GM04504 (cell line): ENCODE measurements around the gene PPARD.
A peak's percentile ranks its signal among the peaks of the same experiment; 100 is the strongest.
"Not testable (repeated sequence)": the region's sequence is repeated elsewhere in the genome, so short reads cannot be mapped to it uniquely, and the experiment has no call there.

Source experiments
- DNase-seq: peaks from one replicate; pipeline ENCODE4 v3.0.0-alpha.2; 2012; ENCODE audit warnings: low read depth

PPARD gene

DNA sequence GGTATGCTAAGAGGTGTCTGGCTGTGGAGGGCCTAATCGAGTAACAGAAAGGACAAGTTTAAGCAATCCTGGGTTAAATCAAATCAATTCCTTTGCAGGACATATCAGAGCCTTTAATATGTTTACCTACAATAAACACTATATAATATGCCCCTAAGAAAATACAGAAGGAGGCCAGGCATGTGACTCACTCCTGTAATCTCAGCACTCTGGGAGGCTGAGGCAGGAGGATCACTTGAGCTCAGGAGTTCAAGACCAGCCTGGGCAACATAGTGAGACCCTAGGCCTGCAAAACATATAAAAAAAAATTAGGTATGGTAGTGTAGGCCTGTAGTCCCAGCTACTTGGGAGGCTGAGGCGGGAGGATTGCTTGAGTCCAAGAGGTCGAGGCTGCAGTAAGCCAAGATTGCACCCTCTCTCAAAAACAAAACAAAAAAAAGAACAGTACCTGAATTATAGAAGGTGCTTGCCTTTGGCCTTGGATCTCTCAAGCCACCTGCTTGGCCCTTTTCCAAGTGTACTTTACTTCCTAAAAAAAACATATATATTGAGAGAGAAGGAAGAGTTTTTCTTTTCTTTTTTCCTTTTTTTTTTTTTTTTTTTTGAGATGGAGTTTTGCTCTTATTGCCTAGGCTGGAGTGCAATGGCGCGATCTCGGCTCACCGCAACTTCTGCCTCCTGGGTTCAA lies 96.2 kb downstream of the PPARD start:
- DNase-seq, result not testable (repeated sequence)

DNA sequence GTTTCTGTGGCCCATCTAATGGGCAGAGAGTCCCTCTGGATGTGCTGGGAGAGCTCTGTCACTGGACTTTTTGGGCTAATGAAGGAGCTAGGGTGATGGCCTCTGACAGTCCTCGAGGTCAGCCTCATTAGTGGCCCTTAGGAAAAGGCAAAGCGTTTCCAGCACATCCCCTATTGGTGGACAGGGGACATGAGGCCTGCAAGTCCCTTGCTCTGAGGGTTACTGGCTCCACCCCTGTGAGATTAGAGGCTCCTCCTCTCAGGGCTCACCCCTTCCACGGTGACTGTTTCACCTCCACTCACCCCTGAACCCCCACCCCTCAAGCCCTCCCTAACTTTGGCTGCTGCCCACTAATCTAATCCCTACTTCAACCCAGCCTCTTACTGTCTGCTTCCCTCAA lies 97.0 kb downstream of the PPARD start:
- DNase-seq, result no peak

DNA sequence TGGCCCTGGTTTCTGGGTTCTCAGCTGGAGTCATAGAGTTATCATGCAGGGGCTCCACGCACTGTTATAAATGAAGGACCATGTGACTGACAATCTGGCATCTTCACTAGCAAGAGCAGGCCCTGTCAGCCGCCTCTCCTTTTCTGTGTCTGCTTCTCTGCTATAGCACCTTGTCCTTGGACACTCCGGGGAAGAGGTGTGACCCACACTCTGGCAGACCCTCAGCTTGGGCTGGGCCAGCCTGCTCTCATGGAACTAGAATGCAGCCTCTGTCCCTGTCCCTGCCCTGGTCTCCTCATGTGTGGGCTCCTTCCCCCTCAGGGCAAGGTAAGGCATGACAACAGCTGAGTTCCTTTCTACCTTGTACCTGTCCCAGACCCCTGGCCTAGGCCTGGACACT lies 98.8 kb downstream of the PPARD start:
- no peak for DNase-seq

DNA sequence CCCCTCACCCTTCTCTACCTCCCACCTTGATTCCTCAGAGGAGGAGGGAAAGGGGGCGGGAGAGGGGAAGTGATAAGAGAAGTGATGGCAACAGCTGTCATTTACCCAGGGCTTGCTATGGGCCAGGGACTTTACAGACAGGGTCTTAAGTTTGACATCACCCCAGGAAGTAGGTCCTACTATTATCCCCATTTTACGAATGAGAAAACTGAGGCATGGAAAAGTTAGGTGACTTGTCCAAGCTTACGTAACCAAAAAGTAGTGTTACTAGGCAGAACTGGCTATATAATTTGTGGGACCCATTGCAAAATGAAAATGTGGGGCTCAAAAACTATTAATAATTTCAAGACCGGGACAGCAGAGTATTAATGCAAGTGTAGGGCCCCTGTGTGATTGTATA lies 99.3 kb downstream of the PPARD start:
- DNase-seq, result no peak

DNA sequence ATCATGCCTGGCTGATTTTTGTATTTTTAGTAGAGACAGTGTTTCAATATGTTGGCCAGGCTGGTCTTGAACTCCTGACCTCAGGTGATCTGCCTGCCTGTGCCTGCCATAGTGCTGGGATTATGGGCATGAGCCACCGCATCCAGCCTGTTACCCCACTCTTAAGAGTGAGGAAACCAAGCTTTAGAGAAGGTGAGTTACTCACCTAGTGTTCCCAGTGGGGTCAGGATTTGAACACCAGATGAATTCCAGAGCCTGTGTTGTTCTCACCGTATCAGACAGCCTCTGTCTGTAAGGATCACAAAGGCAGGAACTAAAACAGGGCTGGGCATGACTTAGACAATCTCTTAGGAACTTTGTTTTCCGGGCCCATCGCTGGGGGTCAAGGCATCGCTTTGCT lies 100.3 kb downstream of the PPARD start:
- no peak for DNase-seq

DNA sequence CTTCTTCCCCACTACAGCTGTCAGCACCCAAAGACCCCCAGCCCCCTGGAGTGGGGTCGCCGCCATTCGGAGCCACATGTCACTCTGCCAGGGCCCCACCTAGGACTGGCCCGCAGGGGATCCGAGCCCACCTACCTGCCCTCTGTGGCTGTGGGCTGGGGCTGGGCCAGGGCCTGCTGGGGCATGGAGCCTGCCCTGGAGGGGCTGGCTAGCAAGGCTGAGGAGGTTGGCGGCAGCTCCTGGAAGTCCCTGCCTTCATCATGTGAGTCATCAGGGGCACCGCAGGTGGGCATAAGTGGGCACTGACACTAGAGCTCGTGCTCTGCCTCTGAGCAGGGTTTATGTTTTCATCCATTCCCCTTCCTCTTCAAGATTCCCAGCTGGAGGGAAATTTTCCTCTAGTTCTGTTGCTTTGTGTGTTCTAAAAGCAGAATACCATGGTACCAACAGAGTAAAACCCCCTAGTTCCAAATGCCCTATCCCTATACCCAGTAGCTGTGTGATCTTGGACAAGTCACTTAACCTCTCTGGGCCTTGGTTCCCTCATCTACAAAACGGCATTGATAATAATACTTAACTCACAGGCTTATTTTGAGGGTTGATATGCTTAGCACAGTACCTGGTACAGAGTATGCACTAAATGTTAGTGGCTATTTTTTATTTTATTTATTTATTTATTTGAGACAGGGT lies 101.1 kb downstream of the PPARD start:
- DNase-seq, result no peak

DNA sequence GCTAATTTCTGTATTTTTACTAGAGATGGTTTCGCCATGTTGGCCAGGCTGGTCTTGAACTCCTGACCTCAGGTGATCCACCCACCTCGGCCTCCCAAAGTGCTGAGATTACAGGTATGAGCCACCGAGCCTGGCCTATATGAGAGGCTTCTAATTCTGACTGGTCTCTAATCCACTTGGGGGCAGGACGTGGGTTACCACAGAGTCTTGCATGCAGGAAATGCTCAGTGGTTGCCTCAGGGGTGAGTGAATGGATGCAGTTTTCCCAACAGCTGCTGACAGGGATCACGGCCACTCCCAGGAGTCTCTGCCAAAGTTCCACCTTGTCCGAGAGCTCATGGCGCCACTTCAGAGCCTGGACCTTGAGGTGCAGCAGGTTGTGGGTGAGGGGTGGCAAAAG lies 103.3 kb downstream of the PPARD start:
- DNase-seq, result no peak

DNA sequence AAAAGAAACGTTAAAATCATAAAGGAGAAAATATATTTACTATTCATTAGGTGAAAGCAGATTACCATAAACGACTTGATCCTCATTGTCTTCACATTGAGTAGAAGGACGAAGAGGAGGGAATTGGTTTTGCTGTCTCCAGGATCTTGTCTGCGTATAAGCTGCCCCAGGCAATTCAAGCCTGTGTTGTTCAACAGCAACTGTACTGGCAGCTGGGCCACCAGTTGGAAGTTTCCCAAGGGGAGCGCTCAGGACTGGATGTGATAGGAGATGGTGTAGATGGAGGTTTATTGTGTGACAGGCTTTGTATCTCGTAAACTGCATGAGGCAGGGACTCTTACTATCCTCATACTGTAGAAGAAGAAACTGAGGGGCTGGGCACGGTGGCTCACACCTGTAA lies 105.8 kb downstream of the PPARD start:
- DNase-seq, result no peak

DNA sequence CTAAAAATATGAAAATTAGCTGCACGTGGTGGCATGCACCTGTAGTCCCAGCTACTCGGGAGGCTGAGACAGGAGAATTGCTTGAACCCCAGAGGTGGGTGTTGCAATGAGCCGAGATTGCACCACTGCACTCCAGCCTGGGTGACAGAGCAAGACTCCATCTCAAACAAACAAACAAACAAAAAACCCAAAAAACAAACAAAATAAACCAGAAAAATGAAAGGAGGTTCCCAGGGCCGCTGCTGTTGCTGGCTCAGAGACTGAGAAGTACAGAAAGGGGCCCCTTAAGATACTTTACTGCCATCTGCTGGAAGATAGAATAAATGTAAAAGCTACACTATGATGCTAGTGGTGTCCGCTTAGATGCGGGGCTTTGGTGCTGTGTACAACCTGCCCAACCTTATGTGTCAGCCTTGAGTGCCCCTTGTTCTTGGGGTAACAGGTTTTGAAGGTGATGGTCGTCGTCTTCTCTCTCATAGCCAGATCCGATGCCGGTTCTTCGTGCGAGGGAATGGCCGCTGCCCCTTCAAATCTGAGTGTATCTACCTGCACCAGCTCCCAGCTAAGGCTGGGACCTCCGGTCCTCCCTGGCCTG lies 107.0 kb downstream of the PPARD start:
- no peak for DNase-seq

DNA sequence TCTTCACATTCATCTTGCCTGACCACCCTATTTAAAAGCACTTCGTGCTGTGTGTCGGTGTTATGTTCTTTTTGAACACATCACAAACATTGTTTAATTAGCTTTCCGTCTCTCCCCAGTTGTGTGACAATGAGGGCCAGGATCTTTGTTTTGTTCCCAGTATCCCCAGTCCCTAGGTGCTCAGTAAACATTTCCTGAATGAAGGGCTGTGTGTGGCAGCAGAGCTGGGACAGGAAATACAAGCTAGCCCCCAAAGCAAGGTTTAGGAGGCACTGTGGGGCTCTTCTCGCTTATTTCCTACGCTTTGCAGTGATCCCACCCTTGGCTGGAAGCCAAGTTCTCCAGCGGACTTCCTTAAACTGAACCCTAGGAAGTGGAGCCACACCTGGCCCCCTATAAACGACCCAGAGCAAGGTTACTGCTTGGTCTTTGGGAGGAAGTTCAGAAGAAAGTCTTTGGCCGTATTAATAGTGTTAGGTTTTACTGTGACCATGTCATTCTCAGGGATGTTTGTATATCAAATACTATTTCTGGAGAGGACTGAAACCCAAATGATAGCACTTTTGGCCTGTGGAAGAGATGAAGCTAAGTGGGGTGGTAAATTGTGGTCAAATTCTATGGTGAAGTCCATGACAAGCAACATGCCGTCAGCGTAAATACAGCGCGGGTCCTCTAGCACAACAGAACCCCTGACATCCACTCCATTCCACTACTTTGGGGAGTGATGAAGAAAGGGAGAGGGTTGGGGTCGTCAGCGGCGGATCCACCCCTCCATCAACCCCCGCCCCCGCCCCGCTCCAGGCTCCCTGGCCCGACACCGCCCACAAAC lies 109.2 kb downstream of the PPARD start:
- no peak for DNase-seq

DNA sequence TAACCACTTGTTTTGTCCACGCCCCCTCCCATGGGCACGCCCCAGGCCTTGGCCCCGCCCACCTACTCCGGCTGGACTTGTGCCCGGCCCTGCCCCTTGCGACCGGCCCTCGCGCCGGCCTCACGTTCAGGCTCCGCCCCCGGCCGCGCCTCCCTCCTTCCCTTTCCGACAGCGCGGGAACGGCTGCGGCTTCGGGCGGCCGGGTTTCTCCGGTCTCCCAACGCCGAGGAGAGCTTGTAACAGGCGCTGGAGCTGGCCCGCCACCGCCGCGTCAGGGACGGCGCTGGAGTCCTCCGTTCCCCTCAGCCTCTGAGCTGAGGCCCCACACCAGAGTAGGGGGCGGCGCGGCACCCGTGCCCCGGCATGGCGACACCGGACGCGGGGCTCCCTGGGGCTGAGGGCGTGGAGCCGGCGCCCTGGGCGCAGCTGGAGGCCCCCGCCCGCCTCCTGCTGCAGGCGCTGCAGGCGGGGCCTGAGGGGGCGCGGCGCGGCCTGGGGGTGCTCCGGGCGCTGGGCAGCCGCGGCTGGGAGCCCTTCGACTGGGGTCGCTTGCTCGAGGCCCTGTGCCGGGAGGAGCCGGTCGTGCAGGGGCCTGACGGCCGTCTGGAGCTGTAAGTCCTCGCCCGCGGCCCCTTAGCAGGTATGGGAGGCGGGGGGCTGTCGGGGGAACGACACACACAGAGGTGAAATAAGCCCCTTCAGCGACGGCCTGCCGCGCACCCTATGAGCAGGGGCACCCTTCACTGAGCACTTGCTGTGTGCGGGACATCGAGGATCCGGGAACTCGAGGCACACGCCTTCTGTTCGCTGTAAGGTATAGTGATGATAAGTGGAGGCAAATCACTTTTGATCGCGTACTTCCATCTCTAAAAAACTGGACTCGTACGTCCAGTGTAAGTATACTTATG lies 110.1 kb downstream of the PPARD start, which contains the start of gene FANCE:
FANCE (plus strand) TSS at position 156 of the 908 bp plus-strand sequence; CDS start at position 364, 208 bp downstream.
- peak; percentile 76 for DNase-seq

DNA sequence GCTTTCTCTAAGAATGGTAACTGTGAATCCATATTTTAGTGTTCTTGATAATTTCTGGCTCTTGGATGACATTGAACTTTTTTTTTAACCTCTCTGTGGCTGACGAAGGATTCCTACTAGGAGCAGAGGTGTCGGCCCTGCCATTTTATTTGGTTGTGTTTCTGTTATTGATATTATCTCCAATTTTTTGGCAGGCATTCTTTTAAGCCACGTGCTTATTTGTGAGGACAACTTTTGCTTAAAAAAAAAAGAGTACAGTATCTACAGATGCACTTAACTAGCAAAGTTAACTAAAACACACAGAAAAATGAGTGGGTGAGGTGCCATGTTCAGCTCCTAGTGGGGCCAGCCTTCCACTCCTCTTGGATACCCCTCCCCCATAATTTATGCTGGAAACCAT lies 110.9 kb downstream of the PPARD start:
- DNase-seq, result no peak

DNA sequence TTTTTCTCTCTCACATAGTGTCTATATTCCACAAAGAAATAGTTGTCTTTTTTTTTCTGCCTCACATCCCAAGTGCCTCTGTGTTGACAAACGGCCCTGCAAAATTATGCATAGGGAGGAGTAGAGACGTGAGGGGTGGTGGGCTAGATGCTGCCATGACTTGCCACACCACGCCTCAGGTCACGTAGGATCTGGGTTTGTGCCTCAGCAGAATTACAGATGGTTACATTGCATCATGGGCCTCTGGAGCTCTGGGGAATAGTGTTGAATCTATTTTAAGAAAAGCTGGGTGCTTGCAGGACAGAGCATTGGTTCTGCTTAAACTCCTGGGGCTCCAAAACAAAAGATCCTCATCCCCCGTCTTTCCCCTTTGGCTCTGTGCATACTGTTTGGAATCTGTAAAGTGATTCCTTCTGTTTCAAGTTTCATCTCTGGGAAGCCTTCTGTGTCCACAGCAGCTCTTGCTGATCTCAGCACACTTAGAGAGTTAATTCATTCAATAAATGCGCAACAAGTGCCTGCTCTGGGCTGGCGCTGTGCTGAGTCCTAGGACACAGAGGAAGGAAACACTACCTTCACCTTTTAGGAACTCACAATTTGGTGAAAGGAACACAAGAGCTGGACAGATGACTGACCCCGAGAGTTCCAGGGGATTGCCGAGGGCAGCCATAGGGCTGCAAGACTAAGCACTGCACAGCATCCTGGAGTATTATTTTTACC lies 112.2 kb downstream of the PPARD start:
- no peak for DNase-seq

DNA sequence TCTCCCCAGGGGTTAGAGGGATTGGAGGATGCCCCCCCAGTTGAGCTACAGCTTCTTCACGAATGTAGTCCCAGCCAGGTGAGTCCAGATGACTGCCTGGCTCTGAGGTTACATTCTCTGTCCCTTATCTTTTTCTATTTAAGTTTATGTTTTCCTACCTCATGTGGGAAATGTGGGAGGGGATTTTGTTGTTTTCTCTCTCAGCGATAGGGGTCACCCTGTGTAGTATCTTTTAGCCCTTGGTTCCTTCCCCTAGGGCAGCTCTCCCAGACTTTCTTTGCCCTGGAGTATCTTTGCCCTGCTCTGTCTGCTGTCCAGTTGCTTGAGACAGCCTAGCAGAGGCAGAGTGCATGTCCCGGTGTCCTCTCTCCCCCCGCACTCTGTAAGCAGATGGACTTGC lies 115.5 kb downstream of the PPARD start:
- DNase-seq, result no peak

DNA sequence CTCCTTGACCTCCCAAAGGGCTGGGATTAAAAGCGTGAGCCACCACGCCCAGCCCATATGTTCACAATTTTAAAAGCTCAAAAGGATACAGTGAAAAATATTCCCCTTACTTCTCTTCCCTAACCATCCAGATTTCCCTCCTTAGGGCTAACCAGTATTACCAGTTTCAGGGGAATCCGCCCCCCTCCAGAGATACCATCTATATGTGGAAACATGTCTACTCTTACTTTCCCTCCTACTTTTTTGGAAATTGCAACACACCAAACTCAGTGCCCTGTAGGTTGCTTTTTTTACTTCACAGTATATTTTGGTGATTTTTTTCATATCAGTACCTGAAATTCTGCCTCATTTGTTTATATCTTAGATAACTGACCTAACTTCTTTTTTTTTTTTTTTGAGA lies 118.9 kb downstream of the PPARD start:
- no peak for DNase-seq

DNA sequence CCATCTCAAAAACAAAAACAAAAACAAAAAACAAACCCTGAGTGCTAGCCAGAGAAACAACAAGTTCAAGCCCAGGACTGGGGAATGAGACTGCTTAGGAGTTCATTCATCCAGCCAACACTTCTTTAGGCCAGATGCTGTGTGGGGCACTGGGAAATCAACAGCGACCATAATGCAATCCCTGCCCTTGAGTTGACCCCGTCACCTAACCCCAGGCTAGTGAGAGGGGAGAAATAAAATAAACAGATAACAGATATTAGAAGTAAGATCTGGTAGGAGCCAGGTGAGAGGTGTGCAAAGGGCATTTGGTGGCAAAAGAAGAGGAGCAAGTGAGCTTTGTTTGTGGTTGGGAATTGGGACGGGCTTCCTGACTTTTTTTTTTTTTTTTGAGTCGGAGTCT lies 120.9 kb downstream of the PPARD start:
- no peak for DNase-seq

DNA sequence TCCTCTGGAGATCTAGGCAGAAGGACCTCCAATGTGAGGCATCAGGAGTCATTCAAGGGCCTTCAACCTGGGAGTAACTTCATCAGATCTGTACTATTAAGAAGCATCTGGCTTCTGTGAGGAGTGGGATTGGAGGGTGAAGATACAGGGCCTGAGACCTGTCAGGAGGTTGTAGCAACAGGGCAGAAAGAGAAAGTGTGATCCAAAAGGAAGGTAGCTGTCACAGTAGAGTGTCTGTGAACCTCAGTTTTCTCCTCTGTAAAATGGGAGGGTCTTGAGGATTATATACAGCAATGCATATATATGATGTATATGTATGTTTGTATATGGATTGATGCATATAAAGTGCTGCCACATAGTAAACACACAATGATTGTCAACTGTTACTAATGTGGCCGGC lies 123.3 kb downstream of the PPARD start:
- DNase-seq, result no peak

DNA sequence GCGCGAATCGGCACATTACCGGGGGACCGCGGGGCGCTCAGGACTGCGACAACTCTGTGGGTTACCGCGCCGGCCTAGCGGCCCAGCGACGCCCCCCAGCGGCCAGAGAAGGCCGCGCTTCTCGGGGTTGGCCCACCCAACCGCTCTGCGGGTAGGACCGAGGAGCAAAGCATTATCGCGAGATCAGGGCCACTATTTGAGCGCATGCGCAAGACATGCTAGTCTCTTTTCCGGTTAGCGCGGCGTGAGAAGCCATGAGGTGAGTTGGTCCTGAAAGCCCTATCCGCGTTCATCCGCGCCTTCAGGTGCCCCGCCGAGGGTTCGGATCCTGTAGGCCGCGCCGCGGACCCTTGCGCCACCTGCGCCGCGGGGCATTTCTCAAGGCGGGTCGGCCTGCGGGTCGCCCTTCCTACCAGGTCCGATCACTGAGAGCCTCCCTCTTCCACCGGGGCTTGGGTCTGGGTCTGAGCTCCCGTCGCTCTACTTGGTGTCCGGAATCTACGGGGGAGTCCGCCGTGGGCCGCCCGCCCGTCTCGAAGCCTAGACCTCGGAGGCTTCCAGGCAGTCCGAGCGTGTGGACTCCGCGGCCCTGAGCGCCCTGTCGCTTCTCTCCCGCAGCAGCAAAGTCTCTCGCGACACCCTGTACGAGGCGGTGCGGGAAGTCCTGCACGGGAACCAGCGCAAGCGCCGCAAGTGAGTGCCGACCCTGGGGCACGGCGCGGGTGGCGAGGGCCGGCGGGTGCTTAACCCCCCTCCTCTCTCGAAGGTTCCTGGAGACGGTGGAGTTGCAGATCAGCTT lies 126.0 kb downstream of the PPARD start, which contains the start of gene RPL10A:
RPL10A (plus strand) TSS at position 221 of the 799 bp plus-strand sequence; CDS start at position 255, 34 bp downstream.
- peak; percentile 94 for DNase-seq

DNA sequence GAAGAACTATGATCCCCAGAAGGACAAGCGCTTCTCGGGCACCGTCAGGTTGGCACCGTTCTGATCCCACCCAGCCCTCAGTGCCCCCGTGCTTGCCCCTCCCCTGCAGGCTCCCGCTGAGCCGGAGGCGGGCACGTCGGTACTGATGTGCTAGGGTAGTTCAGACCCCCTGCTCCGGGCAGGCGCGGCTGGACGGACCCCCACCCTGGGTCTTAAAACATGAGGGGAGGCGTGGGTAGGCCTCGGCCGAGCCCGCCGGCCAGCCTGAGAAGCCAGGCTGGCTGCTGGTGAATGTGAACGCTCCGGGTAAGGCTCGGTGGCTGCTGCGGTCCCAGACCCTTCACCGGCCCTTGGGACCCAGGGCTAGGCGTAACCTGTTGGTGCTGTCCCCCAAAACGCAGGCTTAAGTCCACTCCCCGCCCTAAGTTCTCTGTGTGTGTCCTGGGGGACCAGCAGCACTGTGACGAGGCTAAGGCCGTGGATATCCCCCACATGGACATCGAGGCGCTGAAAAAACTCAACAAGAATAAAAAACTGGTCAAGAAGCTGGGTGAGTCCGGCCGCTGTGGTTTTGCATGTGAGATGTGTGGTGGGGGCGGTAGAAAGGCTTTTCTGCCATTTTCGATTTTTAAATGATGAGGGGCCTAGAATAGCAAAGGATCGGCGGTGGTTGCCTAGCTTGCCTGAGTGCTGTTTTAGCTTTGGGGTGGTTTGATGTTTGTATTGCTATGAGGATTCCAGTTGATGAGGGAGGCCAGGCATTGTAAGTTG lies 126.8 kb downstream of the PPARD start:
- no peak for DNase-seq
